ENCODE data around the gene TTC13. TPM values are rescaled to one million over a fixed set of nuclear protein-coding genes. Genes with fewer than 3 reads are reported as not detected.

The TTC13 gene
- total RNA-seq, 4 donors from 2014 or later = 24.4 to 43.0 (median 26.1) TPM

DNA sequence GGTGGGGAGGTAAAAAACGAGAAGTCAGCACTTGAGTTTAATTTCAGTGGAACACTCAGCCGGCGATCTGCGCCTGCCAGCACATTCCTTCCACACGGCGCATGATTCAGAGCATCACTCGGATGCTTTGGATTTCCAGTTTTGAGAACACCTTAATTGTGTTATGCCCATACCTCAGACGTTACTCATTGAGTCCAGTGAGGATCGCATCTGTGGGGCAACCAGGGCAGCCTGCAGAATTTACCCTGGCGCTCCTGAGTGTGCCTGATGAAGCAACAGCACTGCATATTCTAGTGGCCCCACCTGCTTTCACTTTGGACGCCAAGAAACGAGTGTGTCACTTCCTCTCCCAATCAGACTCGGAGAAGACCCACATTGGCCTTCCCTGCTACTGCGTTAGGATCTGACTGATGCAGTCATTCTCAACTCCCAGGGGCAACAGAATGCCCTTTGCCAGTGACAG, 41.5 kb upstream of the TTC13 start:
- TF ChIP-seq, protein P1, sequence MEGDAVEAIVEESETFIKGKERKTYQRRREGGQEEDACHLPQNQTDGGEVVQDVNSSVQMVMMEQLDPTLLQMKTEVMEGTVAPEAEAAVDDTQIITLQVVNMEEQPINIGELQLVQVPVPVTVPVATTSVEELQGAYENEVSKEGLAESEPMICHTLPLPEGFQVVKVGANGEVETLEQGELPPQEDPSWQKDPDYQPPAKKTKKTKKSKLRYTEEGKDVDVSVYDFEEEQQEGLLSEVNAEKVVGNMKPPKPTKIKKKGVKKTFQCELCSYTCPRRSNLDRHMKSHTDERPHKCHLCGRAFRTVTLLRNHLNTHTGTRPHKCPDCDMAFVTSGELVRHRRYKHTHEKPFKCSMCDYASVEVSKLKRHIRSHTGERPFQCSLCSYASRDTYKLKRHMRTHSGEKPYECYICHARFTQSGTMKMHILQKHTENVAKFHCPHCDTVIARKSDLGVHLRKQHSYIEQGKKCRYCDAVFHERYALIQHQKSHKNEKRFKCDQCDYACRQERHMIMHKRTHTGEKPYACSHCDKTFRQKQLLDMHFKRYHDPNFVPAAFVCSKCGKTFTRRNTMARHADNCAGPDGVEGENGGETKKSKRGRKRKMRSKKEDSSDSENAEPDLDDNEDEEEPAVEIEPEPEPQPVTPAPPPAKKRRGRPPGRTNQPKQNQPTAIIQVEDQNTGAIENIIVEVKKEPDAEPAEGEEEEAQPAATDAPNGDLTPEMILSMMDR (IDR thresholded peaks at IDR 0.05; ENCODE audit: low read depth) = no peak

DNA sequence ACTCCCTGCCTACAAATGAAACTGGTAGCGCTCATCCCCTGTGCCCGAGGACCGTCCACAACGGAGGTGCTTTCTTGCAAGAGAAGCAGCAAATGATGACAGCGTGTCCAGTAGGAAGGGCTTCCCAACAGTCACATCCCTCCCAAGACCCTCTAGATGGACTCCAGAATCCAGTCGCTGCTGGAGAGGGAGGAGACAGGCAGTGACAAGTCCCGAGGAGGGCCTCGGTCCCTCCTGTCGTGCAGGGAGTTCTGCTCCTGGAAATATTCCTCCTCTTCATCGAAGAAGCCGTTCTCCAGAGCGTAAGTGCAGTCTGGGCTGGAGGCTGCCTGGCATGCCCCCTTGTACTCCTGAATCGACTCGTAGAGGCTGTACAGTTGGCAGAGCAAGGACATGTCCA, 41.0 kb upstream of the TTC13 start:
- TF ChIP-seq, protein P1 (IDR thresholded peaks at IDR 0.05; ENCODE audit: low read depth) = no peak

GRCh38 chr1:231016966-231017365, 38.3 kb upstream of the TTC13 start:
- TF ChIP-seq, protein P1 (IDR thresholded peaks at IDR 0.05; ENCODE audit: low read depth) = no peak

DNA sequence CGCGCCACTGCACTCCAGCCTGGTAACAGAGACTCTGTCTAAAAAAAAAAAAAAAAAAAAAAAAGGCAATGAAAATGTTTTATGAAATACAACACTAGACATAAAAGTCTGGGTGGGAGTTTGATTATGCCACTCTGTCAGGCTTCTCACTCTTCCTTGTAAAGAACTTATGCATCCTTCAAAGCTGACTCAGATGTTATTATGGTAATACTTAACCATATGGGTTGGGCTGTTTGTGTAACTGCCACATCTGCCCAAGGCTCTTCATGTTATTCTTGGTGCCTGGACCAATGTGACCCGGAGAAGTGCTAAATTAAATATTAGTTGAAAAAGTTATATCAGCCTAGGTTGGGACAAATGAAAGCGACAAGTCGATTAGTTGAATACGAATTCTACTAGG, 37.6 kb upstream of the TTC13 start:
- TF ChIP-seq, protein P1 (IDR thresholded peaks at IDR 0.05; ENCODE audit: low read depth) = no peak

GRCh38 chr1:231013391-231014015, 34.8 kb upstream of the TTC13 start:
- TF ChIP-seq, protein P1 (IDR thresholded peaks at IDR 0.05; ENCODE audit: low read depth) = no peak

DNA sequence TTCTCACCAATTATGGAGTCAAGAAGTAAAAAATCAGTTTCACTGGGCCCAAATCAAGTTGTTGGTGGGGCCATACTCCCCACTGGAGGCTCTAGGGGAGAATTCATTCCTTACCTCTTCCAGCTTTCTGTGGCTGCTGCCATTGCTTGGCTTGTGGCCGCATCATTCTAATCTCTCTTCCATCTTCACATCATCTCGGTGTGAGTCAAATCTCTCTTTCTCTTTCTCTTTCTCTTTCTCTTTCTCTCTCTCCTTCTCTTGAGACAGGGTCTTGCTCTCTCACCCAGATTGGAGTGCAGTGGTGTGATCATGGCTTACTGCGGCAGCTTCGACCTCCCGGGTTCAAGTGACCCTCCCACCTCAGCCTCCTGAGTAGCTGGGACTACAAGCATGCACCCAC, 33.3 kb upstream of the TTC13 start:
- TF ChIP-seq, protein P1 (IDR thresholded peaks at IDR 0.05; ENCODE audit: low read depth) = no peak

- TF ChIP-seq, protein P1 (IDR thresholded peaks at IDR 0.05; ENCODE audit: low read depth) = no peak
These were observed 32.7 kb upstream of the TTC13 start for GRCh38 chr1:231011360-231011759.
